IMR-90 (cell line): ENCODE measurements around the gene STXBP6. TPM values are rescaled to one million over a fixed set of nuclear protein-coding genes. Genes with fewer than 3 reads are reported as not detected.

ENCODE experiments used
- ATAC-seq: fragments of 200-7000 bp; cut with Tn5 transposase; 2 replicates; pipeline ENCODE4 v1.9.1; 2020; ENCODE audit warnings: low read depth, mild to moderate bottlenecking, moderate library complexity
- BruUV-seq: library from RNA; stranded (reverse); fragments of 400-500 nt; replicated peaks from 2 replicates; lab custom pipeline; 2021; lab: Mats Ljungman, UMichigan
- CTCF ChIA-PET: fragments of 300-600 bp; formaldehyde crosslinking; extraction: SDS; loops from one replicate; lab custom pipeline; 2021; ENCODE audit warnings: antibody characterized with exemption; lab: Yijun Ruan, JAX
- POLR2A ChIA-PET: fragments of 300-600 bp; sonication (Branson Sonifier 250); formaldehyde crosslinking; loops from one replicate; lab custom pipeline; 2022; ENCODE audit warnings: antibody characterized with exemption; ENCODE audit not compliant: unreplicated experiment; lab: Charles Lee
- DNase-seq: peaks from one replicate; pipeline ENCODE4 v3.0.0; 2013
- H2AFZ ChIP-seq: replicated peaks from 2 replicates; pipeline ENCODE3; 2013; ENCODE audit warnings: low read length, mild to moderate bottlenecking; ENCODE audit not compliant: poor library complexity
- H2AK5ac ChIP-seq: 2 replicates; pipeline ENCODE4 v1.6.1; 2013; ENCODE audit warnings: low read depth, low read length, inconsistent platforms
- H2AK9ac ChIP-seq: replicated peaks from 2 replicates; pipeline ENCODE3; 2013; ENCODE audit warnings: mild to moderate bottlenecking, low read depth, low read length, moderate library complexity; ENCODE audit not compliant: poor library complexity
- H2BK120ac ChIP-seq: 2 replicates; pipeline ENCODE4 v1.6.1; 2013; ENCODE audit warnings: low read depth, low read length, inconsistent platforms
- H2BK15ac ChIP-seq: 3 replicates; pipeline ENCODE4 v1.6.1; 2013; ENCODE audit warnings: low read depth, low read length, inconsistent platforms
- H2BK20ac ChIP-seq: 2 replicates; pipeline ENCODE4 v1.6.1; 2013; ENCODE audit warnings: low read depth, mild to moderate bottlenecking, inconsistent platforms, low read length, moderate library complexity
- H2BK5ac ChIP-seq: 2 replicates; pipeline ENCODE4 v1.6.1; 2013; ENCODE audit warnings: mild to moderate bottlenecking, low read depth, low read length, inconsistent platforms; ENCODE audit not compliant: poor library complexity, severe bottlenecking
- H3K14ac ChIP-seq: replicated peaks from 2 replicates; pipeline ENCODE4 v1.6.1; 2013; ENCODE audit warnings: low read depth, low read length, inconsistent platforms
- H3K18ac ChIP-seq: 2 replicates; pipeline ENCODE4 v1.6.1; 2013; ENCODE audit warnings: low read depth, low read length, control low read depth
- H3K23ac ChIP-seq: 2 replicates; pipeline ENCODE4 v1.6.1; 2013; ENCODE audit warnings: low read depth, low read length, inconsistent platforms
- H3K27ac ChIP-seq: 2 replicates; pipeline ENCODE4 v1.5.1; 2013; ENCODE audit warnings: mild to moderate bottlenecking, control low read depth, low read length; ENCODE audit not compliant: insufficient read depth
- H3K27me3 ChIP-seq: 2 replicates; pipeline ENCODE4 v1.6.1; 2013; ENCODE audit warnings: low read length; ENCODE audit not compliant: control insufficient read depth, insufficient read depth
- H3K36me3 ChIP-seq: 2 replicates; pipeline ENCODE4 v1.6.1; 2013; ENCODE audit warnings: low read length, mixed read lengths; ENCODE audit not compliant: control insufficient read depth, insufficient read depth
- H3K4ac ChIP-seq: 2 replicates; pipeline ENCODE4 v1.6.1; 2013; ENCODE audit warnings: low read depth, low read length, inconsistent platforms
- H3K4me1 ChIP-seq: 2 replicates; pipeline ENCODE4 v1.6.1; 2013; ENCODE audit warnings: low read length, mixed read lengths; ENCODE audit not compliant: control insufficient read depth, insufficient read depth
- H3K4me2 ChIP-seq: 2 replicates; pipeline ENCODE4 v1.6.1; 2013; ENCODE audit warnings: low read depth, mild to moderate bottlenecking, control low read depth, low read length, moderate library complexity
- H3K4me3 ChIP-seq: 2 replicates; pipeline ENCODE4 v1.5.1; 2013; ENCODE audit warnings: low read depth, mild to moderate bottlenecking, control low read depth, low read length, moderate library complexity; ENCODE audit not compliant: insufficient read depth
- H3K56ac ChIP-seq: 2 replicates; pipeline ENCODE4 v1.6.1; 2013; ENCODE audit warnings: low read length, inconsistent platforms; ENCODE audit not compliant: insufficient read depth; ENCODE audit errors: extremely low read depth
- H3K79me1 ChIP-seq, 2 experiments: 2 replicates each; pipeline ENCODE4 v1.6.1; 2013; ENCODE audit warnings: low read length in 2 of 2, inconsistent platforms in 1 of 2, low read depth in 1 of 2
- H3K9ac ChIP-seq: 2 replicates; pipeline ENCODE4 v1.6.1; 2013; ENCODE audit warnings: low read depth, low read length, control low read depth
- H3K9me1 ChIP-seq: 2 replicates; pipeline ENCODE4 v1.6.1; 2013; ENCODE audit warnings: low read length, inconsistent platforms; ENCODE audit not compliant: insufficient read depth
- H3K9me3 ChIP-seq: 2 replicates; pipeline ENCODE4 v1.6.1; 2013; ENCODE audit warnings: low read length; ENCODE audit not compliant: control insufficient read depth, insufficient read depth
- H4K20me1 ChIP-seq: 2 replicates; pipeline ENCODE4 v1.6.1; 2013; ENCODE audit warnings: low read length, inconsistent platforms; ENCODE audit not compliant: insufficient read depth
- H4K5ac ChIP-seq: 2 replicates; pipeline ENCODE4 v1.6.1; 2013; ENCODE audit warnings: mild to moderate bottlenecking, low read depth, low read length, control low read depth
- H4K8ac ChIP-seq, 2 experiments: 2 replicates each; pipeline ENCODE4 v1.6.1; 2013; ENCODE audit warnings: low read depth in 2 of 2, low read length in 2 of 2, control low read depth in 1 of 2, inconsistent platforms in 1 of 2
- H4K91ac ChIP-seq: 2 replicates; pipeline ENCODE4 v1.6.1; 2013; ENCODE audit warnings: low read depth, low read length, inconsistent platforms; ENCODE audit not compliant: insufficient read depth
- FOS ChIP-seq: fragments of 150-350 bp; IDR thresholded peaks from 2 replicates; pipeline ENCODE4 v1.6.1; 2016; ENCODE audit warnings: low read depth, low read length
- RCOR1 ChIP-seq: IDR thresholded peaks from 2 replicates; pipeline ENCODE4 v1.6.1; 2012; ENCODE audit warnings: mild to moderate bottlenecking, low read length, improper control_type of control experiment; ENCODE audit not compliant: insufficient replicate concordance
- WGBS, 2 experiments: methylation state at CpG; one replicate each; pipeline versions ENCODE4 v1.1.5 to v1.1.7; 2013; ENCODE audit warnings: missing lambda C conversion rate in 2 of 2; ENCODE audit not compliant: insufficient read length in 1 of 2; ENCODE audit errors: extremely low coverage in 2 of 2; 5-methylcytosine and 5-hydroxymethylcytosine counted together
- dilution Hi-C: fragments of 300-500 bp; cut with HindIII; formaldehyde crosslinking; loops from one replicate; pipeline ENCODE4 v1.14.3; 2018; ENCODE audit warnings: low sequenced_read_pairs; ENCODE audit not compliant: unreplicated experiment
- in situ Hi-C: fragments of 300-500 bp; cut with MboI; formaldehyde crosslinking; loops from 3 replicates; pipeline ENCODE4 v1.14.3; 2019; ENCODE audit warnings: low sequenced_read_pairs, inconsistent platforms, mixed read lengths
- intact Hi-C: fragments of 100-400 bp; cut with micrococcal nuclease; formaldehyde crosslinking; loops from 2 replicates; pipeline ENCODE4 v1.10.0; 2022
- polyA plus RNA-seq, 3 experiments: library from polyadenylated mRNA; depleted of rRNA; stranded (reverse); fragments of >200 nt; gene quantifications; 2 replicates each; pipeline ENCODE4 v1.2.3, GENCODE V29; 2012; ENCODE audit warnings: low replicate concordance in 1 of 3
- total RNA-seq: library from RNA; depleted of rRNA; stranded (reverse); fragments of >200 nt; gene quantifications from 2 replicates; pipeline ENCODE4 v1.2.3, GENCODE V29; 2012

STXBP6 gene
- total and polyA plus RNA-seq, 2 of the 4 experiments (the other 2 are of a cell fraction), result 14.2 to 14.3 TPM

GRCh38 chr14:24848102-24848790 is 201.7 kb downstream of the STXBP6 start:
- peak; percentile 76 for DNase-seq

More at GRCh38 chr14:24848102-24848790, 201.7 kb downstream of the STXBP6 start:
- no peaks in the 10 kb centered on the region for H3K79me1 ChIP-seq
- no peak overlapping the region for H2AK9ac ChIP-seq
- H2BK120ac ChIP-seq, result no peak overlapping the region
- H3K4me2 ChIP-seq, result peak overlapping the region; percentile 34; the same call in 1 of the 2 replicates
- in situ Hi-C loops (no loop called here), intact Hi-C loops (loop anchor here (5.0 to 10.0 kb wide), 3 partner anchors 114 to 267 kb away; no protein-coding TSS in a partner anchor), dilution Hi-C loops (no loop called here)
- no peak overlapping the region for H2AK5ac ChIP-seq
- H2BK15ac ChIP-seq, result no peak overlapping the region
- no peak overlapping the region for H2BK20ac ChIP-seq
- POLR2A ChIA-PET, result no interaction called here
- H2AFZ ChIP-seq, result no peak overlapping the region
- H3K27me3 ChIP-seq, result no peaks in the 10 kb centered on the region
- H3K9me1 ChIP-seq, result peaks cover 2% of the 10 kb centered on the region; the same call in 1 of the 2 replicates
- H3K4ac ChIP-seq, result no peak overlapping the region
- ATAC-seq, result peak; percentile 64
- H4K8ac ChIP-seq, result no peak overlapping the region
- no peaks in the 10 kb centered on the region for H3K36me3 ChIP-seq
- CTCF ChIA-PET, result interaction anchor here (1.2 kb wide), 1 partner anchor 12 kb away, joined by 3 read pairs; no protein-coding TSS in a partner anchor
- H3K56ac ChIP-seq, result no peak overlapping the region
- no peak overlapping the region for H3K27ac ChIP-seq
- peak overlapping the region; percentile 5 for H2BK5ac ChIP-seq
- no peak overlapping the region for H3K9ac ChIP-seq
- H3K4me3 ChIP-seq, result no peak overlapping the region
- H3K18ac ChIP-seq, result peak overlapping the region; percentile 69; the same call in 1 of the 2 replicates
- no peaks in the 10 kb centered on the region for H4K20me1 ChIP-seq
- peaks cover 4% of the 10 kb centered on the region for H3K4me1 ChIP-seq
- BruUV-seq, result no TSS peak
- H3K9me3 ChIP-seq, result no peaks in the 10 kb centered on the region
- H4K5ac ChIP-seq, result no peak overlapping the region
- TF ChIP-seq FOS, result 0 out of 2 replicates have a peak, but pooled peaks have one; percentile 22
- TF ChIP-seq RCOR1, result no peak
- WGBS, 2 experiments, result no CpG with 5 or more reads among the region's 3 CpGs
- no peak overlapping the region for H3K14ac ChIP-seq
- no peak overlapping the region for H4K91ac ChIP-seq
- H3K23ac ChIP-seq, result no peak overlapping the region
